Hepatocyte (in vitro differentiated cells): ENCODE data around the gene ANAPC15.

ENCODE experiments used
- EZH2 ChIP-seq: fragments of 200-600 bp; sonication (generic); IDR thresholded peaks from 2 replicates; pipeline ENCODE4 v1.6.1; 2016; ENCODE audit warnings: antibody characterized with exemption, mild to moderate bottlenecking, borderline replicate concordance
- TF ChIP-seq, protein P1 (sequence below): fragments of 200-600 bp; sonication (generic); IDR thresholded peaks from 2 replicates; pipeline ENCODE4 v1.5.1; 2016; ENCODE audit warnings: antibody characterized with exemption, mild to moderate bottlenecking; ENCODE audit not compliant: poor library complexity

- TF ChIP-seq EZH2: no peak
- TF ChIP-seq, protein P1, sequence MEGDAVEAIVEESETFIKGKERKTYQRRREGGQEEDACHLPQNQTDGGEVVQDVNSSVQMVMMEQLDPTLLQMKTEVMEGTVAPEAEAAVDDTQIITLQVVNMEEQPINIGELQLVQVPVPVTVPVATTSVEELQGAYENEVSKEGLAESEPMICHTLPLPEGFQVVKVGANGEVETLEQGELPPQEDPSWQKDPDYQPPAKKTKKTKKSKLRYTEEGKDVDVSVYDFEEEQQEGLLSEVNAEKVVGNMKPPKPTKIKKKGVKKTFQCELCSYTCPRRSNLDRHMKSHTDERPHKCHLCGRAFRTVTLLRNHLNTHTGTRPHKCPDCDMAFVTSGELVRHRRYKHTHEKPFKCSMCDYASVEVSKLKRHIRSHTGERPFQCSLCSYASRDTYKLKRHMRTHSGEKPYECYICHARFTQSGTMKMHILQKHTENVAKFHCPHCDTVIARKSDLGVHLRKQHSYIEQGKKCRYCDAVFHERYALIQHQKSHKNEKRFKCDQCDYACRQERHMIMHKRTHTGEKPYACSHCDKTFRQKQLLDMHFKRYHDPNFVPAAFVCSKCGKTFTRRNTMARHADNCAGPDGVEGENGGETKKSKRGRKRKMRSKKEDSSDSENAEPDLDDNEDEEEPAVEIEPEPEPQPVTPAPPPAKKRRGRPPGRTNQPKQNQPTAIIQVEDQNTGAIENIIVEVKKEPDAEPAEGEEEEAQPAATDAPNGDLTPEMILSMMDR: no peak
These were observed 34.0 kb downstream of the ANAPC15 start for GRCh38 chr11:72078477-72078876.
